HL-60/S4 treated with phorbol 12-myristate 13-acetate at 8.2 ng/mL for 4 days and 3 days (cell line): Measurements from ENCODE around the gene CXCR2.

Experiments used
- in situ Hi-C: fragments of 300-500 bp; cut with MboI; formaldehyde crosslinking; loops from 2 replicates; pipeline ENCODE4 v1.15.0; 2022; ENCODE audit warnings: low sequenced_read_pairs

Gene CXCR2

DNA sequence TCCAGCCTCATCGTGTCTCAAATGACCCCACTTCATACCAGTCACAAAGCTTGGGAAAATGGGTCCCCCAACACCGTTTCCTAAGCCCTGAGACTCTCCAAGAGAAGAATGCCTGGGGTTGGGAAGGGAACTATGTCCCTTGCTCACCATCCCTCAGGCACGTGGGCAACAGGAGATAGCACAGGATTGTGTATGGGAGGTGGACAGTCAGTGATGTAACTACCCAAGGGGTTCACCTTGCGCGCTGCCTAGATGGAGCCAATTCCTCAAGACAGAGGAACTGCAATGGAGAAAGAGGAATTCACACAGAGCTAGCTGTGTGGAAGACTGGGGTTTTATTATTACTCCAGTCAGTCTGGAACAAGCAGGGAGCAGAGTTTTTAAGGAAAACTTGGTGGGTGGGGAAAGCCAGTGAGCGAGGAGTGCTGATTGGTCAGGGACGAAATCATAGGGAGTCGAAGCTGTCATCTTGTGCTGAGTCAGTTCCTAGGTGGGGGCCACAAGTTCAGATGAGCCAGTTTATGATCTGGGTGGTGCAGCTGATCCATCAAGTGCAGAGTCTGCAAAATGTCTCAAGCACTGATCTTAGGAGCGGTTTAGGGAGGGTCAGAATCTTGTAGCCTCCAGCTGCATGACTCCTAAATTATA lies 54.8 kb downstream of the CXCR2 start:
- in situ Hi-C loops, result no loop called here

GRCh38 chr2:218184331-218184730 lies 58.5 kb downstream of the CXCR2 start:
- in situ Hi-C loops, result no loop called here

DNA sequence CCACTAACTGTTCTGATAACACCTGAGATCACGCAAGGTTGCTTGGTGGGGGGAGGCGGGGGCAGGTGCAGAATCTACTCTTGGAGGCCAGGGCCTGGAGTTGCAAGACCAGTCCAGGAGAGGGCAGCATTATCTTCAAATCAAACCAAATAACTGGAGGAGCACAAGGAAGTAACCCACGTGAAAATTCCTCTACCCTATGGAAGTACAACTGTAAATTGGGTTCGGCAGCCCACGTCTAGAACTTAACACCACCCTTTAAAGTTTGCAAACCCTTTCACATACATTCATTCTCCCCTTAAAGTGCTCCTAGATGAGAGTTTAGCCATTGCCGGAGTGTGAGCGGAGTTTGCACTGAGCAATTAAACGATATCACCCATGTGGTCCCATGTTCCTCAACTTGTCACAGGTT lies 60.5 kb downstream of the CXCR2 start:
- in situ Hi-C loops, result no loop called here
